ENCODE results near the gene VCAN.
A peak's percentile ranks its signal among the peaks of the same experiment; 100 is the strongest.

The VCAN gene

GRCh38 chr5:83469075-83469474 is 2.5 kb upstream of the VCAN start:
- DNase-seq, result no peak

DNA sequence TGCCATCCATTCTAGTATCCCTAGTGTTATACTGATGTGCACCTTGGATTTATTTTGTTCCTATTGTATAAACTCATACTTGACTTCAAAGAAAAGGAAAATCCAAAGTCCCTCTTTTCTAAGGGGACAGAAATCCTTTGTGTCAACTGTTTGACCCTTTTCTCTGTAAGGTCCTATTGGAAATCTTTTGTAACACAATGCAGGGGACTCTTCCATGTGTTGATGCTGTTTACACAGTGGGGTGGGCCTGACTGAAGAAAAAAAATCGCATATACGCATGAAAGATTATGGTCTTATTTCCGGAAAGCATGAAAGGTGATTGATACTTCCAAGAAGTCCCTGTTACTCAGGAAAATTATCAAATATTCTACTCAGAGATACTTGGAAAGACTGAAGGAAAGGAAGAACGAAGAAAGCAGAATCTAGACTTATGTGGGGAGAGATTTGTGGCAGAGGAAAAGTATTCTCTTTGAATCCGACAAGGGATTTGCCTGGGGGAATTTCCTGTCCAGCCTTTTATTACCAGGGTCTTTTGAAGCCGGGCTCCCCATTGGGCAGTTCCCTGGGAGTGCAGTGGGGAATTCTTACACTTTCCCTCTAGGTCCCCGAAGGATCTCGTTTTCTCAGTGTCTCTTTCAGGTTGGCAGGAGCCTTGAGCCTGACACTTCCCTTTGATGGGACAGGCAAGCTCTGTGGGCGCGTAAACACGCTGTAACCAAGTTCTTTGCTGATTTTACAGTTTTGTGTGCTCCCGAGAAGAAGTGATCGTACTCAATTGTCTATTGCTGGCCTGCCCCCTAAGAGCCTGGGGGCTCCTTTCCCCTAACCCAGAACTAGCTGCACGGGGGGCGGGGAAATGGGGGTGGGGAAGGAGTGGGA is 779 bp upstream of the VCAN start:
- DNase-seq, result no peak

- no peak for DNase-seq
Observed at GRCh38 chr5:83472213-83472507, 616 bp downstream of the VCAN start.

GRCh38 chr5:83472508-83473345 is 1.2 kb downstream of the VCAN start:
- no peak for DNase-seq

- DNase-seq, result peak; percentile 14
Observed at GRCh38 chr5:83473346-83474160, 2.0 kb downstream of the VCAN start.

GRCh38 chr5:83474161-83474796 is 2.7 kb downstream of the VCAN start:
- DNase-seq, result no peak

DNA sequence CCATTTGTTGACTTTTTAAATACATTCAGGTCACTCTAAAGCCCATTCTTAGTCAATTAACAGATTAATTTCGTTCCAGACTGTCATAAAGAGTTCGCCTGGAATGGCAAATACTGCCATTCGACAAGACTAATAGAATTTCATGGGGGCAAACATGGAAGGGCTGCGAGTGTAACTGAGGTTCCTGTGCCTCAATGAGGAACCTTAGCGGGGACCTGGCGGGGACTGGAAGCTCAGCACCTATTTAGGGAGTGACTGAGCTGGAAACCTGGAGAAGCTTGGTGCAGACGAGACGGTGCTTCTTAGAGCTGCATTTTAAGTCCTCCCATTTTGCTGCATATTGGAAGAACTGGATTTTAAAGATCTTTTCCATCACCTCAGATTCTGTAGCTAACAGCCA is 3.4 kb downstream of the VCAN start:
- no peak for DNase-seq

- DNase-seq, result no peak
Observed at GRCh38 chr5:83475391-83475863, 3.9 kb downstream of the VCAN start.

DNA sequence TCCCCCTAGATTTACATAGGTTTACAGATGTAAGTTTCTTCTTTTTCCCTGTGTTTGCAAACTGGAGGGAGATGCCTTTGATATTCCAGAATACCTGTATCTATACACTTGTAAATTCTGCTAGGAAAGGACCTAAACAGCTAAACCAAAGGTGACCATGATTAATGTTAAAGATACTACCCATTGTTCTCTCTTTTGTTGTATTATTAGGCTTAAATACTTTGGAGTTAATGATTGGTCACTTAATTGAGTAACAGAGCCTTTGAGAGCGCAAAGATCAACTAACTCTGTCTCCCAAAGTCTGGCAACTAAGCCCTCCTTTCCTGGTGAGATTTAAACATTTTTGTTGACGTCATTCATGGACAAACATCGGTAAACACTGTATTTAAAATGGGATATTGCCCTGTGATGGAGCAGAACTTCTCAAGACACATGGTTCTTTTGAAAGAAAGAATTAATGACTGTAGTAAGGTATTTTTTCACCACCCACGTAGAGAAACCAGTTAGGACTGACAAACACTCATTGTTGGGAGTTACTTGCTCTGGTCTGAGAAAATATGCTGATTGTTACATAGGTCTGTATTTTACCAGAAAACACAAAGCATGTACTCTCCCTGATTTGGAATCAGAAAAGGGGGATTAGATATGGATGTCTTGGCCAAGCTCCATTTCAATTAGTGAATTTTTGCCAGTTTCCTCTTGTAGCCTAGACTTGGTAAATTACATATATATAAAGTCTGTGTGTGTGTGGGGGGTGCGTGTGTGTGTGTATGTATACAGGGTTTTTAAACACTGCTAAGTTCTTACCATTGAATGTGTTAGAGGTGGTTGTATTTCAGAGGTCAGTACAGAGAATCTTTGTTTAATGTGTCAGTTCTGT is 4.6 kb downstream of the VCAN start:
- no peak for DNase-seq

DNA sequence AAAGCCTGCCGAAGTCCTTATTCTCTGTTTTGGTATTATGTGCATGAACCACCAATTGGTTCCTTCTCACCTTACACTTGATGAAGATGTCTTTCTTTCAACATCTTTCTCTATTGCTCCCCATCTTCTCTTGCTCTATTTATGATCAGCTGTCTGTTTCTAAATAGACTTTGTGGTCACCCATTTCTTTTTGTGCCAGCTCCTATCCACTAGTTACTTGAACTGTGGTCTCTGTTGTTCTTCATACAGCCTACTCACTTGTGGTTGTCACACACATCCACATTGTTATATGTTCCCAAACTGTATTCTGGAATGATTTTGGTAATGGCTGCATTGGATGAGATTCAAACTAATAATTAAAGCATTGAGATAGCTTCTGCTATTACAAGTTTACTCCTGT is 11.4 kb downstream of the VCAN start:
- DNase-seq, result no peak

GRCh38 chr5:83484294-83484693 is 12.8 kb downstream of the VCAN start:
- DNase-seq, result no peak

GRCh38 chr5:83485842-83486241 is 14.3 kb downstream of the VCAN start:
- no peak for DNase-seq

DNA sequence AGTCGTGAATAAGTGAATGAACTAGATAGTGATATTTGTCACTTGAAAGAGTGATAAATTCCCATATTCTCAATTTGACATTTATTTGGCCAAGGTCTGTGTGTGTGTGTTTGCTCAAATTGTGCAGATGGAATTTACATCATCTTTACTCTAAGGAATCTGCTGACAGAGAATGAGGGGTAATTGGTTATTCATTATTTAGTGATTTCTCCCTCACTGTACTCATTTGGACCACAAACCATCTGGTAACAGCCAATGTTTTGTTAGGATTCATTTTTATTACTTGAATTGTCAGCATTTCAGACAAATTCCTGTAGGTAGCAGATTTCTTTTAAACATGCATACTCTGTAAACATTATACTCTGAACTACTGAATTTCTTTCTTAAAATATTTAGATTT is 15.6 kb downstream of the VCAN start:
- DNase-seq, result no peak

DNA sequence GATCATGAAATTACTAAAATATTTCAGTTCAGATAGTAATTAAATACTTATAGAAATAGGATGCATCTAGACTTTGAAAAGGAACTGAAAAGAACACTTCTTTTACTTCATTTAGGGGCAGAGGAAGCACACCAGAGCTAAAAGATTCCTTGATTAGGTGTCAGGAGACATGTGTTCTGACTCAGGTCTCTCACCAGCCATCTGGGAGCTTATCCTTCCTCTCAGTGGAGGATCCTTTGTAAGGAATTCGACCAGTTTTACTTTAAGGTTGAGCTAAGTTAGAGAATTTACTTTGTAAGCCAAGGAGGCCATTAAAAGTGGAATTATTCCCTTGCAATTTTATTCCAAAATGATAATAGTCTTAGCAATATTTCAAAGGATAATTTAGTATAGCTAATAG is 16.7 kb downstream of the VCAN start:
- no peak for DNase-seq

DNA sequence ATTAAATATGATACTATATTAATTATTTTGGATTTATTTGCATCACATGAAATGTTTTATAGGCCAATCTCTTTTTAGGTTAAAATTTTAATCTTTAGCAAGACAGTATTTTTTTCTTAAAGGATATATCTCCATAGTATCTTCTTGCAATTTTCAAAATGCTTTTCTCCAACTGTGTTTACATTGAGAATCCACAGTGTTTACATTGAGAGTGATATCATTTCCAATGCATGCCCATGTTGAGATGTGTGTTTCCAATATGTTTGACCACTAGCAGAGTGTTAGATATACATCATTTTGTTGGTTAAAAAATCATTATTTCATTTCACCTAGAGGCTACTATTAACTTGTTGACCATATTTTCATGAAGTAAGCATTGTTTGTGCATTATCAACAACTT is 17.3 kb downstream of the VCAN start:
- no peak for DNase-seq

DNA sequence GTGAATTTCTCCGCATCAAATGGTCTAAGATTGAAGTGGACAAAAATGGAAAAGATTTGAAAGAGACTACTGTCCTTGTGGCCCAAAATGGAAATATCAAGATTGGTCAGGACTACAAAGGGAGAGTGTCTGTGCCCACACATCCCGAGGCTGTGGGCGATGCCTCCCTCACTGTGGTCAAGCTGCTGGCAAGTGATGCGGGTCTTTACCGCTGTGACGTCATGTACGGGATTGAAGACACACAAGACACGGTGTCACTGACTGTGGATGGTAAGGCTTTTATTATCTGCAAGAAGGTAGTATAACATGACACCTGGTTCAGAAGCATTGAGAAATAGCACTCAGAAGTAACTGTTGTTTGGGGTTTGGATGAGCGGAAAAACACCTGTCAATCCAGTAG is 18.7 kb downstream of the VCAN start:
- DNase-seq, result no peak

- DNase-seq, result no peak
Observed at GRCh38 chr5:83492331-83492730, 20.8 kb downstream of the VCAN start.

GRCh38 chr5:83493644-83494043 is 22.1 kb downstream of the VCAN start:
- no peak for DNase-seq

DNA sequence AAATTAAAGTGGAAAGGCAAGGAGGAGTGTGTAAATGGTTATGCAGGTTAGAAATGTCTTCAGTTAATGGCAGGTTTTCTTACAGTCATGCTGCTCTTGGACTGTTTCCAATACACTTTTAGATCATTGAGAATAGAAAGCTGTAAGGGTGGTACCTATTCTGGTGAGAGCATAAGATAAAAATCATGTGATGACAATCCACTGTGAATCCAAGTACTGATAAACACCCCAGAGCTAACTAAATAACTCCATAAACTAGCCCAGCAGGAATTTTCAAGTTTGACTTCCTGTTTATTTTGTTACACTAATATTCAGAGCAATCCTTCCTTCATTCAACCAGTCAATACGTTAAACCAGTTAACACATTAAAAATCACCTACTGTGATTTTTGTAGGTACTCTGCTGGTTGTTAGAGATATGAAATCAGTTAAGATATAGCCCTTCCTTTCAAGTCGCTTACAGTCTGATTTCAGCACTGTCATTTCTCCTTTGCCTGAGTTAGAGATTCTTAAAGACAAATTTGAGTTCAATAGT is 22.6 kb downstream of the VCAN start:
- DNase-seq, result no peak

GRCh38 chr5:83494666-83495065 is 23.1 kb downstream of the VCAN start:
- DNase-seq, result no peak

DNA sequence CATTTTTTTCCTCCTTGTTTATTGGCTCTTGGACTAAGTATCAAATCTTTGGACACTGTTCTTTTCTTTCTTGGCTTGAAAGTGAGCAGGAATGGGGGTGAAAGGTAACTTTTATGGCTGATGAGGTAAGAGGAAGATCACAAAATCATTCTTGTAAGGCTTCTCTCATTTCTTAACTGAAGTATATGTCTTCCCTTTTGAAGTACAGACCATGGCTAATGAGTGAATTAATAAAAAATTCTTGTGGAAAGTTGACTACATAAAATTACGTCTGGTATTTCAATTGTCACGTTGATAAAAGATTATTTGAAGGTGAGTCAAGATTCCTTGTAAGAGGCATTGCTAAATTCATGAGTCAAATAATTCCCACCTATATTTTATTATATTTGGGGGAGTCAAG is 25.1 kb downstream of the VCAN start:
- DNase-seq, result no peak
